Liver (tissue), 3 donors: ENCODE results near the gene ADAMTS16.

ENCODE experiments used
- ATF3 ChIP-seq: IDR thresholded peaks from 2 replicates; pipeline ENCODE4 v1.6.1; 2016; ENCODE audit warnings: antibody characterized with exemption
- FOXA1 ChIP-seq: IDR thresholded peaks from 2 replicates; pipeline ENCODE4 v1.6.1; 2016; ENCODE audit warnings: antibody characterized with exemption
- NR2F2 ChIP-seq: IDR thresholded peaks from 2 replicates; pipeline ENCODE4 v1.6.1; 2016; ENCODE audit warnings: antibody characterized with exemption
- RAD21 ChIP-seq, 2 donors: IDR thresholded peaks; 2 replicates each; pipeline ENCODE4 v1.6.1; 2016; ENCODE audit warnings: antibody characterized with exemption in 2 of 2, mild to moderate bottlenecking in 2 of 2
- SP1 ChIP-seq: IDR thresholded peaks from 2 replicates; pipeline ENCODE4 v1.6.1; 2018; ENCODE audit warnings: antibody characterized with exemption, mild to moderate bottlenecking
- TF ChIP-seq, protein P1 (sequence below): fragments of 150-350 bp; IDR thresholded peaks from 2 replicates; pipeline ENCODE4 v1.5.1; 2017; ENCODE audit warnings: improper control_type of control experiment, low read depth, low read length; ENCODE audit not compliant: missing input control
- donor health status: healthy.
- donor health status: healthy.

- TF ChIP-seq RAD21 (IDR thresholded peaks at IDR 0.05) (no peak), ATF3 (no peak), NR2F2 (no peak), FOXA1 (no peak), SP1 (no peak)
- TF ChIP-seq, protein P1, sequence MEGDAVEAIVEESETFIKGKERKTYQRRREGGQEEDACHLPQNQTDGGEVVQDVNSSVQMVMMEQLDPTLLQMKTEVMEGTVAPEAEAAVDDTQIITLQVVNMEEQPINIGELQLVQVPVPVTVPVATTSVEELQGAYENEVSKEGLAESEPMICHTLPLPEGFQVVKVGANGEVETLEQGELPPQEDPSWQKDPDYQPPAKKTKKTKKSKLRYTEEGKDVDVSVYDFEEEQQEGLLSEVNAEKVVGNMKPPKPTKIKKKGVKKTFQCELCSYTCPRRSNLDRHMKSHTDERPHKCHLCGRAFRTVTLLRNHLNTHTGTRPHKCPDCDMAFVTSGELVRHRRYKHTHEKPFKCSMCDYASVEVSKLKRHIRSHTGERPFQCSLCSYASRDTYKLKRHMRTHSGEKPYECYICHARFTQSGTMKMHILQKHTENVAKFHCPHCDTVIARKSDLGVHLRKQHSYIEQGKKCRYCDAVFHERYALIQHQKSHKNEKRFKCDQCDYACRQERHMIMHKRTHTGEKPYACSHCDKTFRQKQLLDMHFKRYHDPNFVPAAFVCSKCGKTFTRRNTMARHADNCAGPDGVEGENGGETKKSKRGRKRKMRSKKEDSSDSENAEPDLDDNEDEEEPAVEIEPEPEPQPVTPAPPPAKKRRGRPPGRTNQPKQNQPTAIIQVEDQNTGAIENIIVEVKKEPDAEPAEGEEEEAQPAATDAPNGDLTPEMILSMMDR, result no peak
Observed at GRCh38 chr5:5288201-5288600, 148.1 kb downstream of the ADAMTS16 start.
